ENCODE data around the gene SSX4B.
"Not testable (repeated sequence)": the region's sequence is repeated elsewhere in the genome, so short reads cannot be mapped to it uniquely, and the experiment has no call there.

SSX4B gene, protein sequence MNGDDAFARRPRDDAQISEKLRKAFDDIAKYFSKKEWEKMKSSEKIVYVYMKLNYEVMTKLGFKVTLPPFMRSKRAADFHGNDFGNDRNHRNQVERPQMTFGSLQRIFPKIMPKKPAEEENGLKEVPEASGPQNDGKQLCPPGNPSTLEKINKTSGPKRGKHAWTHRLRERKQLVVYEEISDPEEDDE

DNA sequence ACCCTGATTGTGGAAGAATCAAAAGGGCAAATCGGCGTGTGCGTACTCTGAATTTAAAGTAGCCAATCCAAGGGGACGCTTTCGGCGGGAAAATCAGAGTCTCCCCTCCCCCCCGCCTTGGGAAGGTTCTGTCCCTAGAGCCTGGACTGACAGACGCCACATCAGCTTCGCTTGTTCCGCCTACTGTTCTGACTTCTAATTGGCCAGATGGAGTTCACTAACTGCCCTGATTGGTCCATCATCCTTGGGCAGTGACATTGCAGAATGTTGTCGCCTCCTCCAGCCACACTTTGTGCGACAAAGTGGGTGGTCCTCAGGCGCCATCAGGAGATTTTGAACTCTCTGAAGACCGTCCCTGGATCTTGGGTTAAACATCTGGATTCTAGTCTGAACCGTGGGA lies at the start of gene SSX4B:
SSX4B (minus strand) TSS at position 101 of the 400 bp plus-strand sequence. CDS start 588 bp downstream, outside the sequence.
- DNase-seq = not testable (repeated sequence)

DNA sequence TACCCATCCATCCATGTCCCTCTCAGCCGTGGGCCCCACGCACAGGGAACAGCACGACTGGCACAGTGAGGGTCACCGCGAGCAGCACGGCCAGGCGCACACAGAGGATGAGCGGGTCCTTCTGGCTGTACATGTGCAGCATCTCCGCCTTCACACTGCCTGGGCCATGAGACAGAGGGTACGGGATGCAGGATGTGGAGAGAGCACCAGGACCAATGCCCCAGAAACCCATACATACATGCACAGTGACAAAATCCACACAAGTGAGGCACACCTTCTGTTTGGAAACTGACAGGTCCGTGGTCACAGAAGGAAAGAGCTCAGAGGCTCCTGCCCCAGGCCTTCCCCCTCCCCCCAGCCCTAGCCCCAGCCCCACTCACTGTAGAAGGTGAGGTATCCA lies 48.8 kb upstream of the SSX4B start:
- DNase-seq = no peak

DNA sequence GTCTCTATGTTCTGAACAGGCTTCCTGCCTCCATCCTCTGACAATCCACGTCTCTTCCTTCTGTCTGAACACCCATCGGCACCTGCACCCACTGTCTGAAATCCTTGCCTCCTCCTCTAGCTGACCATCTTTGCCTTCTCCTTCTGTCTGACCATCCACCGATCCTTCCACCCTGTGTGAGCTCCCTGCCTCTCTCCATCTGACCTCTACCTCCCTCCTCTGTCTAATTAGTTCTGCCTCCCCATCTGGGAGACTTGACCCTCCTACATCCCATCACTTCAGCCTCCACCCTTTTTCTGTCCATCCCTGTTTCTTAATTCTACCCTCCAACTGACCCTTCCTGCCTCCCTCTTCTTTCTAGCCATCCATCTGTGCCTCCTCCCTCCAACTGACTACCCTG lies 48.3 kb upstream of the SSX4B start:
- DNase-seq = no peak

DNA sequence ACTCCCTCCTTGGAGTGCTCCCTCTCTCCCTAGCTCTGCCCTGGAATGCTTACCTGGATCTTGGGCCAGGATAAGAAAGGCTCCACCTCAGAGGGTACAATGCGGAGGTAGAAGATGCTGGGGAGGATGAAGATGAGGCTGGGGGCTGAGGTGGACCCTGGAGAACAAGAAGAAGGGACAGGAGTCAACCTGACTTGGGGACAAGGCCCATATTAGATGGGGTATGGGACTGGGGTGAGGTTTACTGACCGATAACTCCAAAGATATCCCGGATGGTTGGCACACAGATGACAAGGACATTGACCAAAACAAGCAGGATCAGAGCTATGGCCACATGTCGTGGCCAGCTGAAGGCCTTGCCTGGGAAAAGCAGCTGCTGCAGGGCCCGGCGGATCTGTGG lies 47.7 kb upstream of the SSX4B start:
- no peak for DNase-seq

DNA sequence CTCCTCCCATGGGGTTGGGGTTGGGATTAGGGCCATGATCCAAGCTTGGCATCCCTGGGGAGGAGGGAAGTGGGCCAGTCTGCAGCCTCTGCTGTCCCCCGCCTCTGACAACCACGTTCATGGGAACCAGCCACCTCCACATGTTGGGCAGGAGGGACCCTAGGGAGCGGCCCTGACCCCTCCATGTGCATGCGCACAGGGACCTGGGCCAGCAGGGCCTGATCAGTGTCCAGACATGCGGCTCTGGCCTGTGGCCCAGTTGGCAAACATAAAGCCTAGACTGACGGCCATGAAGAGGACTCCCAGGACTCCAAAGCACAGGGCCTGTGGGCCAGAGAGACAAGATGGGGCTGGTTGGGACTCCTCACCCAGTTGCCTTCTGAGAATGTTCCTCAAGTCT lies 47.0 kb upstream of the SSX4B start:
- DNase-seq = no peak

DNA sequence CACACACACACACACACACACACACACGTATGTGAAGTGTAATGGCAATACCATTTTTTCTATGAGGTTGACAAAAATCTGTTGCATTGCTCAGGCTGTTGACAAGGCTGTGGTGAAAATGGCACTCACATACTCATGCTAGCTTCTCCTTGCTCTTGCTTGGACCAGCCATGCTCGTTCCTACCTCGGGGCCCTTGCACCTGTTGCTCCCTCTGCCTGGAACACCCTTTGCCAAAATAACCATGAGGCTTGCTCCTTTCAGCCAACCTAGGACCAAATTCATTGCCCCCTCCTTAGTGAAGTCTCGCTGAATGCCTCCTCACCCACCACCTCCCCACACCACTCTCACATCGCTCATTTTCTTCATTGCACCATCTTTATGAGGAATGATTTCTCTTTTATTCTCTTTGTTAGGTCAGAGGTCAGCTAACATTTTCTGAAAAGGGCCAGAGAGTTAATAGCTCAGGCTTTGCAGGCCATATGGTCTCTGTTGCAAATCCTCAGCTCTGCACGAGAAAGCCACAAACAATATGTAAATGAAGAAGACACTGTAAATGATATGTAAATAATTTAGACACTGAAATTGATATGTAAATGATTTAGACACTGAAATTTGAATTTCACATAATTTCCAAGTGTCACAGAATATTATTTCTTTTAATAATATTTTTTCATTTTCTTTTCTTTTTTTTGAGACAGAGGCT lies 45.0 kb upstream of the SSX4B start:
- DNase-seq = no peak

DNA sequence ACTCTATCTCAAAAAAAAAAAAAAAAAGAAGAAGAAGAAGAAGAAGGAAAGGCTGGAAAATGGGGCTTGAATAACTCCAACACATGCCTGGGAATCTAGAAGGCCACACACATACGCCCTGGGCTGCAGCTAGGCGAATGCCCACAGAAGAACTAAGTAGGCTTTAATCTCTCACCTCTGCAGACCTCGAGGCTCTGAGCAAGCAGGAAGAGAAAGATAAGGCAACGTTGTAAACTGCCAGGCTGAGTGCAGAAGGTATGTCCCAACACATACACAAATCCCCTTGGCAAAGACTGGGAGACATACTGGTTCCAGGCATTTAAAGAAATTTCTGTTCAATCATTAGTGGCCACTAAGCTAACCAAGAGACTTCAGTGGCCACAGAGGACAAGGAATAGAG lies 39.9 kb upstream of the SSX4B start:
- no peak for DNase-seq

DNA sequence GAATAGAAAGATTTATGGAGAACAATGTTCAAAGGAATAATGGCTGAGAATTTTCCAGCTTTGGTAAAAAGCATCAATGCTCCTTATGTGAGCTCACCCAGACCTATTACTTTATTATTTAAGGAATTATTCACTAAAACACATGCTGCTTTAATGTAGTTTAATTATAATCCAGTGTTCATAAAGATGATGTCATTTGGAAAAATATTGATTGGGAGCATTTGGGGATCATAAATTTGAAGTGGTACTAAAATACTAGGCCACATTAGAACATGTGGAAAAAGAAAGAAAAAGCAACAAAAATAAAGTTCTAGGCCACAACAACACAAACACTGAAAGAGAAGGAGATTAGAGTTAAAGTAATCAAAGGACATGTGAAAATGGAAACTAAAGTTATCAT lies 38.3 kb upstream of the SSX4B start:
- no peak for DNase-seq

DNA sequence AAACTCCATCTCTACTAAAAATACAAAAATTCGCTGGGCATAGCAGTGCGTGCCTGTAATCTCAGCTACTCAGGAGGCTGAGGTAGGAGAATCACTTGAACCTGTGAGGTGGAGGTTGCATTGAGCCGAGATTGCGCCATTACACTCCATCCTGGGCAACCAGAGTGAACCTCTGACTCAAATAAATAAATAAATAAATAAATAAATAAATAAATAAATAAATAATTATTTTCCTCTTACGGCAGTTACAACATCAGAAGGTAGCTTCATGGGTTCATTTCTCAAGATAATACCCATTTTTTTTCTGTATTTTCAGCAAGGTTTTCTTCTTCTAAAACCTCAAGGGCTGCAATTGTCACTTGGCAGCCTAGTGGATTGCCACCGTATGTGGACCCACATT lies 35.4 kb upstream of the SSX4B start:
- DNase-seq = not testable (repeated sequence)

DNA sequence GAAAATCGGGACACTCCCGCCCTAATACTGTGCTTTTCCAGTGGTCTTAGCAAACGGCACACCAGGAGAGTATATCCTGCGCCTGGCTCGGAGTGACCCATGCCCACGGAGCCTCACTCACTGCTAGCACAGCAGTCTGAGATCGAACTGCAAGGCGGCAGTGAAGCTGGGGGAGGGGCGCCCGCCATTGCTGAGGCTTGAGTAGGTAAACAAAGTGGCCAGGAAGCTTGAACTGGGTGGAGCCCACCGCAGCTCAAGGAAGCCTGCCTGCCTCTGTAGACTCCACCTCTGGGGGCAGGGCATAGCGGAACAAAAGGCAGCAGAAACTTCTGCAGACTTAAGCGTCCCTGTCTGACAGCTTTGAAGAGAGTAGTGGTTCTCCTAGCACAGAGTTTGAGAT lies 22.0 kb upstream of the SSX4B start:
- DNase-seq = not testable (repeated sequence)

DNA sequence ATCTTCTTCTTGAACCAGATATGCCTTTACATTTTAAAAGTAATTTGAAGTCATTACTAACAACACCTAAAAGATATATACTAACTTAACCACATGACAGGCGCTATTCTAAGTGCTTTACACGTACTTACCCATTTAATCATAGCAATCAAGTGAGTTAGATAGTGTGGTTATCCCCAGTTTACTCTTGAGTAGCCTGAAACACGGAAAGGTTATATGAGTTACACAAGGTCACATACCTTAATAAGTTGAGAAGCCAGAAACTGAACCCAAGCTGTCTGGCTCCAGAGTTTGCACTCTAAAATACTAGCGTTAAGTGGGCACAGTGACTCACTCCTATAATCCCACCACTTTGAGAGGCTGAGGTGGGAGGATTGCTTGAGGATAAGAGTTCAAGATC lies 18.4 kb upstream of the SSX4B start:
- DNase-seq = not testable (repeated sequence)

DNA sequence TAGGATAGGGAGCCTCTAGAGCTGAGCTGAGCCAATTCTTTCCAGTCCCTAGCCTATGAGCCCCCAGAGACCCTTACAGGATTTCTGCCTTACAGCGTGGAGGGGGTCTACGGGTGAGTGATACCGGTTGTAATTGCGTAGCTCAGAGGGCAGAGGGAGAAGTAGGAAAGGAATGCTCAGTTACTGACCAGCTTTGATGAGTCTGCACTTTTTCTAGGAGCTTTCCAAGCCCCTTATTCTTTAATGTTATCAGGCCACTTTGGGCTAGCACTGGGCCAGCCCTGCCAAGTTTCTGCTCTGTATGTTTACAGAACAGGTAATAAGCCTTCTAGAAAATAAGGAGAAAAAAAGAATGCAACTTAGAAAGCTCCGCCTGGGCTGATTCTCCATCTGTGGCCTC lies 17.8 kb upstream of the SSX4B start:
- not testable (repeated sequence) for DNase-seq

DNA sequence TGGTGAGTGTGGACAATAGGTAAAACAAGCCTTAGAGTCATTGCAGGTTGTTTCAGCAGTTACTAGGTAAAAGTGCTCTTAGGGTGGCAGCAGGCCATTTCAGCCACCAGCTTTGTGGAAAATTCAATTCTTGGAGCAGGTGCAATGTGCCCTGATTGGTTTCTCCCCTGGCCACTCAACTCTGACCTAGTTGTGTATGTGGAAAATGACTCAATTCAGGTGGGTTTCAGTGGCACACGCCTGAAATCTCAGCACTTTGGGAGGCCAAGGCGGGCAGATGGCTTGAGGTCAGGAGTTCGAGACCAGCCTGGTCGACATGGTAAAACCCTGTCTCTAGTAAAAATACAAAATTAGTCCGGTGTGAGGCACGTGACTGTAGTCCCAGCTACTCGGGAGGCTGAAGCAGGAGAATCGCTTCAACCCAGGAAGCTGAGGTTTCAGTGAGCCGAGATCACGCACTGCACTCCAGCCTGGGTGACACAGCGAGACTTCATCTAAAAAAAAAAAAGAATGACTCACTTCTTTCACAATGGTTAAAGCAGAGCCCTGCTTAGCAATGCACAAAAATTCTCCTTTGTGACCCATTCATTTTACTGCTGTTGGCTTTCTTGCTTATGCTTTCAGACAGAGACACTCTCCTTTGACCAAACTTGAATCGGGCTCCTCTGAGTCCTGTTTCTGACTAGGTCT lies 15.4 kb upstream of the SSX4B start:
- DNase-seq = not testable (repeated sequence)

DNA sequence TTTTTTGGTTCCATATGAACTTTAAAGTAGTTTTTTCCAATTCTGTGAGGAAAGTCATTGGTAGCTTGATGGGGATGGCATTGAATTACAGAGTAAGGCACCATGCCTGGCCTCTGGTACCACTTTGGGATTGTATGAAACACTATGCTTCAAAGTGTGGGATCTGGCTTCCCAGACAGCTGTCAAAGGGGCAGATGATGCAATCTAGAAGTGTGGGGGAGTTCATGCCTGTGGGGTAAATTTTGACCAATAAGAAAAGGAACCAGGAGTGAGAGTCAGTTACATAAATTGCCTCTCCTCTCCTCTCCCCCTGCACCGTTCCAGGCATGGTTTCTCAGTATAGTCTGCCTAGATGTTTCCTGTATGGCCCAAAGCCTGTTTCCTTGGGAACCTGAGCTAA lies 13.9 kb downstream of the SSX4B start:
- DNase-seq = peak in 1 of 2 donors; percentile 1

DNA sequence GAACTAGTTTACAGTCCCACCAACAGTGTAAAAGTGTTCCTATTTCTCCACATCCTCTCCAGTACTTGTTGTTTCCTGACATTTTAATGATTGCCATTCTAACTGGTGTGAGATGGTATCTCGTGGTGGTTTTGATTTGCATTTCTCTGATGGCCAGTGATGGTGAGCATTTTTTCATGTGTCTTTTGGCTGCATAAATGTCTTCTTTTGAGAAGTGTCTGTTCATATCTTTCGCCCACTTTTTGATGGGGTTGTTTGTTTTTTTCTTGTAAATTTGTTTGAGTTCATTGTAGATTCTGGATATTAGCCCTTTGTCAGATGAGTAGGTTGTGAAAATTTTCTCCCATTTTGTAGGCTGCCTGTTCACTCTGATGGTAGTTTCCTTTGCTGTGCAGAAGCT lies 14.8 kb downstream of the SSX4B start:
- not testable (repeated sequence) for DNase-seq

DNA sequence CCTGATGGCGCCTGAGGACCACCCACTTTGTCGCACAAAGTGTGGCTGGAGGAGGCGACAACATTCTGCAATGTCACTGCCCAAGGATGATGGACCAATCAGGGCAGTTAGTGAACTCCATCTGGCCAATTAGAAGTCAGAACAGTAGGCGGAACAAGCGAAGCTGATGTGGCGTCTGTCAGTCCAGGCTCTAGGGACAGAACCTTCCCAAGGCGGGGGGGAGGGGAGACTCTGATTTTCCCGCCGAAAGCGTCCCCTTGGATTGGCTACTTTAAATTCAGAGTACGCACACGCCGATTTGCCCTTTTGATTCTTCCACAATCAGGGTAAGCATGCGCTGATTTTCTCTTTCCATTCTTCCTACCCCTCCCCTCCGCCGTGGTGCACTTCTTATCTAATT lies 28.5 kb downstream of the SSX4B start, which contains the start of gene SSX4:
SSX4 (plus strand) TSS at position 301 of the 400 bp plus-strand sequence. CDS start 515 bp downstream, outside the sequence.
- DNase-seq = not testable (repeated sequence)

DNA sequence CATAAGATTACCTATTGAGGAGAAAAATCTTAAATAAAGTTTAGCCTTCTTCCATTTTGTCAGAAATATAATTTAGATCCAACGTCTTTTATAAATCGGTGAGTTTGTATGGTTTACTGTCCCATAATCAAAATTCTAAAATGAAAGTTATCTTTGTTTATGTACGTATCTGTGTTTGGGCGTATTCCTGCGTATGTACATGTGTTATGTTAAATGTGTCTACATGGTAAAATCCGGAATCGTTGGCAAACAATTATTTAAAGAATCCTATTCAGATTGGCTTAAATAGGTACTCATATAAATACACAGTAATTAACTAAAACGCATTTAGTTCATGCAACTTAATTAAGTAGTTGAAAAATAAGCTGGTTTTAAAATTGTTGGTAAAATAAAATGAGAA lies 41.4 kb downstream of the SSX4B start:
- not testable (repeated sequence) for DNase-seq

DNA sequence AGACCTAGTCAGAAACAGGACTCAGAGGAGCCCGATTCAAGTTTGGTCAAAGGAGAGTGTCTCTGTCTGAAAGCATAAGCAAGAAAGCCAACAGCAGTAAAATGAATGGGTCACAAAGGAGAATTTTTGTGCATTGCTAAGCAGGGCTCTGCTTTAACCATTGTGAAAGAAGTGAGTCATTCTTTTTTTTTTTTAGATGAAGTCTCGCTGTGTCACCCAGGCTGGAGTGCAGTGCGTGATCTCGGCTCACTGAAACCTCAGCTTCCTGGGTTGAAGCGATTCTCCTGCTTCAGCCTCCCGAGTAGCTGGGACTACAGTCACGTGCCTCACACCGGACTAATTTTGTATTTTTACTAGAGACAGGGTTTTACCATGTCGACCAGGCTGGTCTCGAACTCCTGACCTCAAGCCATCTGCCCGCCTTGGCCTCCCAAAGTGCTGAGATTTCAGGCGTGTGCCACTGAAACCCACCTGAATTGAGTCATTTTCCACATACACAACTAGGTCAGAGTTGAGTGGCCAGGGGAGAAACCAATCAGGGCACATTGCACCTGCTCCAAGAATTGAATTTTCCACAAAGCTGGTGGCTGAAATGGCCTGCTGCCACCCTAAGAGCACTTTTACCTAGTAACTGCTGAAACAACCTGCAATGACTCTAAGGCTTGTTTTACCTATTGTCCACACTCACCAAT lies 43.9 kb downstream of the SSX4B start:
- not testable (repeated sequence) for DNase-seq

DNA sequence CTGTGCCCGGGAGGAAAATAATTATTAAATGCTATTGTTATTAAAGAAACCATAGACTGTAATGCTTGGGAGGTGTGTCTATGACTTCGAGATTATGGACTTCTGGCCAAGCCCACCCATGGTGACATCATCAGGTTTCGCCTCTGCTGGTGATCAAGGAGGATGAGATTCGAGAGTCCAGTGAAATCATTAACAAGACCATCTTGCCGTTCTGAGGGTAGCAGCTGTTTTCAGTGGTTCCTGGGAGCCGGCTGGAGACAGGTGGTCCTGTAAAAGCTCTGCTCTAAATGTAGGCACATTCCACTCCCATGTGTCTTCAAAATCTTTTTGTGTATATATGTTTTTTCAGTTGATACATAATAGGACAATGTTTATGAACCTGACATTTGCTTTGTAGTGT lies 52.5 kb downstream of the SSX4B start:
- not testable (repeated sequence) for DNase-seq

DNA sequence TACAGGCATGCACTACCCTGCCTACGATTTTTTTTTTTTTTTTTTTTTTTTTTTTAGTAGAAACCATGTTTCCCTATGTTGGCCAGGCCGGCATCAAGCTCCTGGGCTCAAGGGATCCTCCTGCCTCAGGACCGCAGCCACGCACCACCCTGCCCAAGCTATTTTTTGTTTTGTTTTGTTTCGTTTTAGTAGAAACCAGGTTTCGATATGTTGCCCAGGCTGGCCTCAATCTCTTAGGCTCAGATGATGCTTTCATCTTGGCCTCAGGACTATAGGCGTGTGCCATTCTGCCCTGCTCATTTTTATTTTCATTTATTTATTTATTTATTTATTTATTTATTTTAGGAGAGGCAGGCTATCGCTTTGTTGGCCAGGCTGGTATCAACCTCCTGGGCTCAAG lies 54.1 kb downstream of the SSX4B start:
- no peak for DNase-seq

DNA sequence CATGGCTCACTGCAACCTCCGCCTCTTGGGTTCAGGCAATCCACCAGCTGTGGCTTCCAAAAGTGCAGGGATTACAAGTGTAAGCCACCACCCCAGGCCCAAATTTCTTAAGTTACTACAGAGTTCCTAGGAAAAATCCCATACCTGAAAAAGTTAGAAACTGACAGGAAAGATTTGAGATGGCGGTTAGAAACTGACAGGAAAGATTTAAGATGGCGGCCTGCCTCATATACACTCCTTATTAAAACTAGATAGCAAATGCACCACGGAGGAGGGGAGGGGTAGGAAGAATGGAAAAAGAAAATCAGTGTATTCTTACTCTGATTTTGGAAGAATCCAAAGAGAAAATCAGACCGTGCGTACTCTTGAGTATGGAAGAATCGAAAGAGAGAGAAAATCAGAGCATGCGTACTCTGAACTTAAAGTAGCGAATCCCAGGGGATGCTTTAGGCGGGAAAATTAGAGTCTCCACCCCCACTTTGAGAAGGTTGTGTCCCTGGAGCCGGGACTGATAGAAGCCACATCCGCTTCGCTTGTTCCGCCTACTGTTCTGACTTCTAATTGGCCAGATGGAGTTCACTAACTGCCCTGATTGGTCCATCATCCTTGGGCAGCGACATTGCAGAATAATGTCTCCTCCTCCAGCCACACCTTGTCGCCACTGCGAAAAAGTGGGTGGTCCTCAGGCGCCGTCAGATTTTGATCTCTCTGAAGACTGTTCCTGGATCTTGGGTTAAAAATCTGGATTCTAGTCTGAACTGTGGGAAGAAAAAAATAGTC lies 55.3 kb downstream of the SSX4B start, which contains the start of gene SSX3:
SSX3 (minus strand) TSS at position 389 of the 780 bp plus-strand sequence. CDS start 1,454 bp downstream, outside the sequence.
- not testable (repeated sequence) for DNase-seq
